ENCODE results near the gene CCDC146.

CCDC146 gene

DNA sequence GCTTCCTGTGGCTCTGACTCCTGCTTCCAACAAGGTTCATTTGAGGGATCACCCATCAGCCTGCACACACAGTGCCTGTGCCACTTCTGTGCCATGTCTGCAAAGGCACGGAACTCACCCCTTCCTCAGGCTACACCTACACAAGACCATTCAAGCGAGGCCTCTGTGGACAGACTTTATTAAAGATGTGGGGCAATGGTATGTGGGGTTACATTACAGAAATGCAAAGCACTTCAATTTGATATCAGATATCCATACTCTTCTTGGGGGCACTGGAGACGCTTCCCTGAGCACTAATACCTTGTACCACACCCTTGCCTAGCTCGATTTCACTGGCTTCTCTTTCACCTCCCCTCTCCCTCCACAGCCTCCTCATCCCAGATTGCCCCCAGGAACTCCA is 161.6 kb downstream of the CCDC146 start:
- DNase-seq (ENCODE audit: low spot score) = no peak

- DNase-seq (ENCODE audit: low spot score) = no peak
Measured at GRCh38 chr7:77284616-77285015, 162.2 kb downstream of the CCDC146 start.

GRCh38 chr7:77288676-77289320 is 166.4 kb downstream of the CCDC146 start:
- DNase-seq (ENCODE audit: low spot score) = no peak

DNA sequence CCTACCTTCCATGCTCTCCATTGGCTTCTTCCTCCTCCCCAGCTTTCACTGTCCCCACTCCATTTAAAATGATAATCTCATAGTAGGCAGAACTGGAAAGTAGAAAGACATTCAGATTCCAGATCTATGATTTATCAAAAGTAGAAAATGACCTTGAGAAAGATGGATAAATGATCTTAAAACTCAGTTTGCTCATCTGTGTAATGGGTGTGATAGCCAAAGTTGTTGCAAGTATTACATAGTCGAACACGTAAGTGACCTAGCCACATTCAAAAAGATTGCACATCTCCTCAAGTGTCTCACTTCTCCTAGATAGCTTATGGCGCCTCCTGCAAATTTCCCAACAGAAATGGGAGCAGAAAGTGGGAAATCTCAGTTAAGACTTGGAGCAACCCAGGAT is 167.0 kb downstream of the CCDC146 start:
- no peak for DNase-seq (ENCODE audit: low spot score)

DNA sequence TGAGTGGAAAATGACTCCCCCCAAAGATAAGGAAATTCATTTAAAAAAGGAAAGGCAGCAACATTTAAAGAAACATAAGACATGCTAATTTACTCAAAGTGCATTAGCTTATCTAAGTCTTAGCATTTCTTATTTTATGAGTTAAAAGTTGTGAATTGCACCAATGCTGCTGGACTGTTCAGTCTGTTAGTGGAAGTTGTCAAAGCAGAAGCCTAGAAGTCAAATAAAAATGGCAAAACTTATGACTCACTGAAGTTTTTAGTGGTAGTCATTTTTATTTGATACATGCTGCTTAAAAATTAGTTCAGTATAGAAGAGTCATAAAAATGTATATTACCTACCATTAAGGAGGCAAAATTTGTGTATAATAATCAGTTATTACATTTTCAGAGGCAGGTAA is 168.0 kb downstream of the CCDC146 start:
- no peak for DNase-seq (ENCODE audit: low spot score)

- DNase-seq (ENCODE audit: low spot score) = no peak
Measured at GRCh38 chr7:77293046-77293445, 170.6 kb downstream of the CCDC146 start.

DNA sequence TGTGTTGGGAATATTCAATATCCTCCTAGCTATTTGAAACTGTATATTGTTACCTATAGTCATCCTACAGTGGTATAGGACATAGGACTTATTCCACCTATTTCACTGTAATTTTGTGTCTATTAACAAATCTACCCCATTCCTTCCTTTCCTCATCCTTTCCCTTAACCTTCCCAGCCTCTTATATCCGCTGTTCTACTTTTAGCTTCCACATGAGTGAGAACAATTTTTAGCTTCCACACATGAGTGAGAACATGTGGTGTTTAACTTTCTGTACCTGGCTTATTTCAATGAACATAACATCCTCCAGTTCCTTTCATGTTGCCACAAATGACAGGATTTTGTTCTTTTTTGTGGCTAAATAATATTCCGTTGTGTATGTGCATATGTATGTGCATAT is 173.1 kb downstream of the CCDC146 start:
- no peak for DNase-seq (ENCODE audit: low spot score)

DNA sequence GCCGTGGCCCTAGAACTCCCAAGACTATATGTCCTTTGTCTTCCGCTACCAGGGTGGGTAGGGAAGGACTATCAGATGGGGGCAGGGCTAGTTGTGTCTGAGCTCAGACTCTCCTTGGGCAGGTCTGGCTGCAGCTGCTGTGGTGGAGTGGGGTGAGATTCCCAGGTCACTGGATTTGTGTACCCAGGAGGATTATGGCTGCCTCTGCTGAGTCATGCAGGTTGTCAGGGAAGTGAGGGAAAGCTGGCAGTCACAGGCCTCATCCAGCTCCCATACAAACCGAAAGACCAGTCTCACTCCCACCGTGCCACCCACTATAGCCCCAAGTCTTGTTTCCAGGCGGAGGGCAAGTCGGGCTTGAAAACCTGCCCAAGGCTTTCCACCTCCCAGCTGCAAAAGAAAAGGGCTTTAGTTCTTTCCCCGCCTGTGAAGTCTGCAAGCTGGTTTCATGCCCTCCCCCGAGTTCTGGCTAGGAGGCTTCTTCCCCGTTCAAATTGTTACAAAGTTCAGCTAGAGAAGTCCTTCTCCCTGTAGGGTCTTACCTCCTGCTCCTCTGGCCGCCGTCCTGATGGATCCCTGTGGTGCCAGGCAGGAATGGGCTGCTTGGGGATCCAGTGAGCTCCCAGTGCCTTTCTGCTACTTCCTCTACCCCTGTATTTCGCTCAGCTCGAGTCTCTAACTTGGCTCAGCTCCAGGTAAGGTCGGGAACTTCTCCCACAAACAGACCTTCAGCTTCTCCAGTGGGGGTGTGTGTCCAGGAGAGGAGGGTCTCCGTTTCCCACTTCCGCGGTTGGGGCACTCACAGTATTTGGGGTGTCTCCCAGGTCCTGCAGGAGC is 184.0 kb downstream of the CCDC146 start:
- DNase-seq (ENCODE audit: low spot score) = no peak

- DNase-seq (ENCODE audit: low spot score) = no peak
Measured at GRCh38 chr7:77308792-77309191, 186.4 kb downstream of the CCDC146 start.

DNA sequence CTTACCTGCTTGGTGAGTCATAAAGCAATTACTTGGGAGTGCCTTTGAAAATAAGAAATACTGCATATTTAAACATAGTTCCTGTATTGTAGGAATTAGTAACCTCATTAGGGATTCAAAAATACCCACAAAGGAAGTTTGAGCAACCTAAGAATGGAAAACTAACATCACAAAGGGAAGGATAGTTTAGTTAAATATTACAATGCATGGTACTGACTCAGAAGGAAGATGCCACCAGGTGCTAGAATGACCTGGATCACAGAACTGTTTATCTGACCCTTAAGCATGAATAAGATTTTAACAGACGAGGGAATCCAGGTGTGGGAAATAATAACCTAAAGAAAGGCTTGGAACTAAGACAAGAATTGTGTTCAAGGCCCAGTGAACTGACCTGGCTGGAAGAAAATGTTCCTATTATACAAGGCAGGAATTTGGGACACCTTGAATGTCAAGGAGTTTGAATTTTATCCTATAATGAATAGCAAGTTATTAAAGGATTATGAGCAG is 187.4 kb downstream of the CCDC146 start:
- no peak for DNase-seq (ENCODE audit: low spot score)

GRCh38 chr7:77310982-77311381 is 188.6 kb downstream of the CCDC146 start:
- DNase-seq (ENCODE audit: low spot score) = no peak

GRCh38 chr7:77313085-77313484 is 190.7 kb downstream of the CCDC146 start:
- no peak for DNase-seq (ENCODE audit: low spot score)

GRCh38 chr7:77313876-77314480 is 191.6 kb downstream of the CCDC146 start:
- no peak for DNase-seq (ENCODE audit: low spot score)

- no peak for DNase-seq (ENCODE audit: low spot score)
Measured at GRCh38 chr7:77315182-77315591, 192.8 kb downstream of the CCDC146 start.

- DNase-seq (ENCODE audit: low spot score) = no peak
Measured at GRCh38 chr7:77316219-77316978, 194.0 kb downstream of the CCDC146 start.

GRCh38 chr7:77318019-77318418 is 195.6 kb downstream of the CCDC146 start:
- DNase-seq (ENCODE audit: low spot score) = no peak

GRCh38 chr7:77320137-77320536 is 197.7 kb downstream of the CCDC146 start:
- peak; percentile 17 for DNase-seq (ENCODE audit: low spot score)

GRCh38 chr7:77320714-77321113 is 198.3 kb downstream of the CCDC146 start:
- DNase-seq (ENCODE audit: low spot score) = no peak

DNA sequence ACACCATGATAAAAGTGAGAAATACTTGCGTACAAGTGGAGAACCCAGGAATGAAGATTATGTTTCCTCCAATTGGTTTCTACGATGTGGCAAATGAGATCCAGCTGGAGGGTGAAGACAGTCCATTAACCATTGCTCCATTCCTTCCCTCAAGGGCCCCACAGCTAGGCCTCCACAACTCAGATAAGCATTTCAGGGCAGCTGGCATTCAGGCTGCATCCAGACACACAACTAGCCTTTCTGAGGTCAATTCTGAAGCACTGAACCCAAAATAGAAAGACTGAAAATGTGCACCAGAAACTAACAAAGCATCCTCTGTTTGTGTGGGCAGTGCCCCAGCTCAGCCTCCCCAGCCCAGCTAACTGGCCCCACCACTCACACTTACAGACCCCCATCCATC is 198.9 kb downstream of the CCDC146 start:
- DNase-seq (ENCODE audit: low spot score) = no peak

DNA sequence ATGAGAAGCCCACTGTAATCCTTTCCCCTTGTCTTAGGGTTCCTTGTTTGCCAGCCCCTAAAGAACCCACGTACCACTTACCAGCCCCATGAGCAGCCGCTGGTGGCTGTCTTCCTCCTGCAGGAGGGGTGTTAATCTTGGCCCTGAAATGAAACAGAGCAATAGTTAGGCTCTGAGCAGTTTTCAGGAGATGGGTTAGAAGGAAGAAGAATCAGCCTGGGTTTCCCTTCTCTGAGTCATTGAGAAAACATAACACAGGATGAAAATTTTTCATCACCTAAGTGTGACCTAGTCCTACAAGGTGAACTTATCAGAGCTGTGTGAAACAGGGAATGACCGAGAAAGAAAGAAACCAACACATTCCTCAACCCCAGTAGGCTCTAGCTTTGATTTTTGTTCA is 203.7 kb downstream of the CCDC146 start:
- DNase-seq (ENCODE audit: low spot score) = no peak

- no peak for DNase-seq (ENCODE audit: low spot score)
Measured at GRCh38 chr7:77327067-77327931, 204.9 kb downstream of the CCDC146 start.

Measured in SK-N-DZ (cell line).